HFF-Myc (cell line): ENCODE measurements around the gene PTGDS.

Experiments
- DNase-seq: peaks from one replicate; pipeline ENCODE4 v3.0.0-alpha.2; 2011; ENCODE audit warnings: low read depth; ENCODE audit errors: extremely low read depth
- H3K4me3 ChIP-seq: replicated peaks from 2 replicates; pipeline ENCODE4 v1.5.1; 2011; ENCODE audit warnings: low read depth, mild to moderate bottlenecking, control low read depth, low read length
- CTCF ChIP-seq: IDR thresholded peaks from 2 replicates; pipeline ENCODE4 v1.5.1; 2012; ENCODE audit warnings: mild to moderate bottlenecking, low read depth, low read length, control low read depth; ENCODE audit errors: missing control alignments

PTGDS gene

GRCh38 chr9:136973618-136974617 lies 3.4 kb upstream of the PTGDS start:
- DNase-seq: no peak
- no peak for TF ChIP-seq CTCF
- H3K4me3 ChIP-seq: no peak overlapping the region

GRCh38 chr9:136974817-136975535 lies 2.3 kb upstream of the PTGDS start:
- TF ChIP-seq CTCF: no peak
- no peak for DNase-seq
- no peak overlapping the region for H3K4me3 ChIP-seq

- no peak for DNase-seq
- H3K4me3 ChIP-seq: no peak overlapping the region
- TF ChIP-seq CTCF: peak; percentile 12
Measured at GRCh38 chr9:136975644-136976043, 1.7 kb upstream of the PTGDS start.

GRCh38 chr9:136977649-136978072 lies 357 bp downstream of the PTGDS start:
- TF ChIP-seq CTCF: no peak
- H3K4me3 ChIP-seq: peak overlapping the region; percentile 29
- DNase-seq: no peak

GRCh38 chr9:136978073-136978864 lies 965 bp downstream of the PTGDS start:
- peak overlapping the region; percentile 29 for H3K4me3 ChIP-seq
- no peak for TF ChIP-seq CTCF
- DNase-seq: no peak

- no peak for TF ChIP-seq CTCF
- no peak for DNase-seq
- no peak overlapping the region for H3K4me3 ChIP-seq
Measured at GRCh38 chr9:136978865-136979544, 1.7 kb downstream of the PTGDS start.
